NCI-H1694 (cell line): ENCODE data around the gene IGFL3.
"Not testable (repeated sequence)": the region's sequence is repeated elsewhere in the genome, so short reads cannot be mapped to it uniquely, and the experiment has no call there.

Experiments
- DNase-seq: peaks from one replicate; lab custom pipeline; 2025; lab: John Stamatoyannopoulos, UW

Gene IGFL3

DNA sequence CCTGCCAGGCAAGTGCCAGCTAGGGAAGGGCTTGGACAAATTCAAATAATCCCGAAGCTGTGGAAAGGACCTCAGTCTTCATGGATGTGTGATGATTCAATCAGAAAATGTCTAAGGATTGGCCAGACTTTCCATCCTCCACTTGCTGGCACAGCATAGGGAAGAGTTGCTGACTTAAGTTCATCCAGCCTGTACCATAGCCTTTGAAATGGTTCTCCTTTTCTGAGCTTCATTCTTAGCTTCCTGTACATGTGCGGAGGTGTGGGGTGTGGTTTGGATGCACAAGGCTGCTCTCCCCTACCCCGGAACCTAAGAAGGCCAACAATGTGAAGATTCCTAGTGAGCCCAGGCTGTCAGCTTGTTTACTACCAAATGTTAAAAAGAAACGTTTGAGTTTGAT is 959 bp upstream of the IGFL3 start:
- no peak for DNase-seq

DNA sequence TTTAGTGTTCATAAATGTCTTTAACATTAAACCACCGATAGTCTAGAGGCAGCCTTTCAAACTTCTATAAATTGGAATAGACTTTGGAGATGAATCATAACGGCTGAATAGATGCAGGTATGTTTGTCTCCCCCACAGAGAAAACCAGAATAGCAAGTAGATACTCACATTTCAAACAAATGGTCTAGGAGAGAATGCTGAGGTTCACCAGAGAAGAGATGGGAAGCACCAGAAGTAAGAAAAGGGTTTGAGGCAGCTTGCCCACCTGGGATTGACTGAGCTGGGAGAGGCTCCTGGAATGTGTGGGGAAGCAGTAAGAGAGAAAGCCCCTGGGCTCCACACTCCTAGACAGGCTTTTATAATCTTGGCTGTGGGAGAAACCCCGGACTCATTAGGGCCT is 6.4 kb downstream of the IGFL3 start:
- DNase-seq = no peak

DNA sequence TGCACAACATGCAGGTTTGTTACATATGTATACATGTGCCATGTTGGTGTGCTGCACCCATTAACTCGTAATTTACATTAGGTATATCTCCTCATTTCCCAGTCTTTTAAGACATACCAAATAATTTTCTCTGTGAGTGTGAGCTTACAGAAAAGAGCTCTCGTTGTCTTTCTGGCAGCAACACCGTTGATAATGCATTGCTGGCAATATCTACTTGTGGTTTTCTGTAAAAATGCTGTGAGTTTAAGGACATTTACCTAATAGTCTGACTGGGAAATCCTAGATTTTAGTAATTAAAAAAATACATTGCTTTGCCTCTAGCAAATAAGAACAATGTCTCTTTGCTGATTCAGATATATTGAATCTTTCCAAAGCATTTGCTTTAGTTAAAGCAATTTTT is 8.4 kb downstream of the IGFL3 start:
- no peak for DNase-seq

DNA sequence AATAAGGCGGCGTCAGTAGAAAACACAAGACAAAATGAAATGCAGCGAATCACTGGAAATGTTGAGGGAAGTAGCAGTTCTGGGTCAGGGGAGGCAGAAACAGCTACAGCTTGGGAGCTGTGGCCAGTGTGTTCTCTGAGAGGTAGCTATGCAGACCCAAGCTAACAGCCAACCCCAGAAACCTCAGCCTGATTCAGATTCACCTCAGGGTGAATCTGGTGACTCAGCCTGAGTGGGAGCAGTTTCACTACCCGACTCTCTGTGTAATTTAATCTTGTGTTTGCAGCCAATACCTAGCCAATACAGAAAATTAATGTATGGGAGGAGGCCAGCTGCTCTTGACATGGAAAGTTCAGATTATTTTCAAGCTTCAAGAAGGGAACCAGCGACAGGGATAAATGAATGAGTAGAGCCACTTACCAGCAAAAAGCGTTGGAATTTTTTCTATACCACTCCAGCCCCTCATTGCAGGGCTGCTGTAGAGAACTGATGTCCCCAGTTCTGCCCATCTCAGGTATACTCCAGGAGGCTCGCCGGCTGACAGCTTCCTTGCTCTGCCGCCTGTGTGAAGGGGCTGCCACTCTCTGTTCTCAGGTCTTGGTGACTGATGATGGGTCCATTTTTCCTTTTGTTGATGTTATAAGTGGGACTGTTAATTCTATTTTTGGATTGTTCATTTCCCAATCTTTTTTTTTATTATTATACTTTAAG is 8.9 kb downstream of the IGFL3 start:
- no peak for DNase-seq

DNA sequence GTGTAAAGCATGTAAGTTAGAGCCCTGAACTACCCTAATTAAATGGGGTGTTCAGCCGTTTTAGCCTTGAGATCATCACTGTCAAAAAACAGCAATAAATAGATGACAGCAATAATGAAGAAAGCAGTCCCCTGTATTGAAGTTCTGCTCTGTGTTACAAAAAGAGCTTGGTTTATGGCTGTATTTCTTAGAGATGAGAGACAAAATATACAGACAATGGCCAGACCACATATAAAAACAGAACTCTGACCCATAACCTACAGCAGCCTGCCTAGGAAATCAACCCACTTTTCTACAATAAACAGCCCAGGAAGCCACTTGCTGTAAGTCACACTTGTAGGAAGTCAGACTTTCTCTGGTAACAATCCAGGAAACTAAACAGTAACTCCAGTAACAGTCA is 10.8 kb downstream of the IGFL3 start:
- no peak for DNase-seq

DNA sequence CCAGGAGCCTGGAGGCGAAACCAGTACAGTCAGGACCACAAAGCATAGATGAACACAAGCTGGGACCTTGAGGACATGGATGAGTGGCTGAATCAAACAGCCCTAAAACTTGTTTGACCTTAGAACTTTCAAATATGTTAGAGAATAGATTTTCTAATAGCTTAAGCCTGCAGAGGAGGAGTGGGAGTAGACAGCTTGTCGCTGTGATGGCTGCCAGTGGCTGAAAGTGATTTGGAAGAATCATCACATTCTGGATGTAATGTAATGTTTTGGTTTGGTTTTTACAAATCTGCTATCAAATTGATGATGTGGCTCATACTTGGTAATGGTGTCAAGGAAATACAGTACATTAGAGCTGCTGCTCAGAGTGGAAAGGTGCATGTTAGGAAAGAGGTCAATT is 12.0 kb downstream of the IGFL3 start:
- no peak for DNase-seq

DNA sequence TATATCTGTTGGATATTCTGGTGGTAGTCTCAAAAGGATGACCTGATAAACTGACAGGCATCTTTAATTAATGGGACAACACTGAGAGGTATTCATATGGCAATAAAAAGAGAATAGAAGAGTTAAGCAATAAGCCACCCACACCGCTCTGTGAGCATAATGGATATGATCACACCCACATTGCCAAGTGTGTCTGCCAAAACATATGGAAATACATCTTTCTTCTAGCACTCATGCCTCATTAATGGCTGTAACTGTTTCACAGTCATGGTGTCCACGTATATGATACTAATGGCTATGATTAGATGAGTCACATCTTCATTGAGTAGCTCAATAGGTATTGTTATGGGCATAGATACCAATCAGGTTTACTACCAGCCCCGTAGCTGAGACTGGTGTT is 13.1 kb downstream of the IGFL3 start:
- no peak for DNase-seq

DNA sequence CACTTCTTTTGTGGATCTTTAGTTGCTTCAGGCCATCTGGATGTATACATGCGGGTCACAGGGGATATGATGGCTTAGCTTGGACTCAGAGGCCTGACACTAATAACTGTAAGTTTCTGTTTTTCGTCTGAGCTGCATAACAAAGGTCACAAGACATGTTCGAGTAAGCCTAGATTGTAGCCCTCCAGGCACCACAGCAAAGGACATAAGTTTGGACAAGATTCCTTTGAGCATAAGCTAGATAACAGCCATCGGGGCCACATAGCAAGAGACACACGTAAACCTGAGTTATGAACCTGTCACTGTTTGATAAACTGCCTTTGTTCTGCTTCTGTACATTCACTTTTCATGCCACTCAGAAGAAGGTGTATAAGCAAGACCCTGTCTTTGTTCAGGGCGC is 14.6 kb downstream of the IGFL3 start:
- no peak for DNase-seq

DNA sequence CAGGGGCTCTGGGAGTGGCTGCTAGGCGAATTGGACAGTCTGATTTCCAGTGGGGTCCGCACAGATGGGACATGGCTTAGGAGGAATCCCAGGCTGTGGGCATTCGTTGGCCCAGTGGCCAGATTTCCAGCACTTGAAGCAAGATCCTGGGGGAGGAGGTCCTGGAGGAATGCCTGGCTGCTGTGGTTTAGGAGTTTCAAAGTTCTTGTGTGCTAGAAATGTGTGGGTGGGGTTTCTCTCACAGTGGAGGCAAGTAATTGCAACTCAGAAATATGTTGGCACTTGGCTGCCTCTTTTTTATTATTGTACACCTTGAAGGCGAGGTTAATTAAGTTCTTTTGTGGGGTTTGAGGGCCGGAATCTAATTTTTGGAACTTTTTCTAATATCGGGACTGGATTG is 17.1 kb downstream of the IGFL3 start:
- no peak for DNase-seq

DNA sequence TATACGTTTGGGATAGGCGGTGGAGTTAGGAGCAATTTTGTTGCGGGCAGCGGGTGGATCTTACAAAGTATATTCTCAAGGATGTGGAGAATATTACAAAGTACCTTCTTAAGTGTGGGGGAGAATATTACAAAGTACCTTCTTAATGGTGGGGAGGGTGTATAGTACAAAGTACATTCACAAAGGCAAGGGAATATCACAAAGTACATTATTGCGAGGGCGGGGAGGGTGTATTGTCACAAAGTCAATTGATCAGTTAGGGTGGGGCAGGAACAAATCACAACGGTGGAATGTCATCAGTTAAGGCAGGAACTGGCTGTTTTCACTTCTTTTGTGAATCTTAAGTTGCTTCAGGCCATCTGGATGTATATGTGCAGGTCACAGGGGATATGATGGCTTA is 22.2 kb downstream of the IGFL3 start:
- not testable (repeated sequence) for DNase-seq

DNA sequence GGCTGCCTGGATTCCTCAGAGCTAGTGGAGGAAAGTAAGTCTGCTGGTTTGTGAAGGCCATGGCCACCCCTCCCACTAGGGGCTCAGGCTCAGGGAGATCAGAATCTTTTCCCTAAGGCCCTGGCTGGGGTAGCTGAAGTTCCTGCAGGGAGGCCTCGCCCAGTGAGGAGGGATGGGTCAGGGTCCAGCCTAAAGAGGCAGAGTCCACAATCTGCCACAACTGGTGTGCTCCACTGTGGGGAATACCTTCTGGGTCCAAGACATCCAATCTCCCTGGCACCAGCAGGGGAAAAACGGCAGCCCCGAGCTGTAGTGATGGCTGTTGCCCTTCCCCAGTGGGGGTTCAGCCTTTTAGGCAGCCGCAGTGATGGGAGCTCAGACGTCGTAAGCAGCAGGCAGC is 23.2 kb downstream of the IGFL3 start:
- no peak for DNase-seq

DNA sequence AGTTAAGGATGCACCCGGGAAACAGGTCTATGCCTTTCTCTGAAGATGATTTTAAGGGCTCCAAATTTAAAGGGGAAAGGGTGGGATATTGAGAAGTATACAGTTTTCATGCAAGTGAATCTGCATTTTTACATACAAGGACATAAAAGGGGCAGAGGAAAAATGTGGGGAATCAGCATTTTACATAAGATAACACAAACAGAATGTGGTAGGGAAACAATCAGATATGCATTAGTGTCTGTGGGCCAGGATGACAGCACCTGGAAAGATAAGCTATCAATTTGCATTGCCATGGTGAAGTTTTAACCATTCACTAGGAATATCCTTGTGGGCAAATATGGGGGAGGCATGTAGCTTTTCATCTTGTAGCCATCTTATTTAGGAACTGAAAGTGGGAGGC is 24.1 kb downstream of the IGFL3 start:
- no peak for DNase-seq

DNA sequence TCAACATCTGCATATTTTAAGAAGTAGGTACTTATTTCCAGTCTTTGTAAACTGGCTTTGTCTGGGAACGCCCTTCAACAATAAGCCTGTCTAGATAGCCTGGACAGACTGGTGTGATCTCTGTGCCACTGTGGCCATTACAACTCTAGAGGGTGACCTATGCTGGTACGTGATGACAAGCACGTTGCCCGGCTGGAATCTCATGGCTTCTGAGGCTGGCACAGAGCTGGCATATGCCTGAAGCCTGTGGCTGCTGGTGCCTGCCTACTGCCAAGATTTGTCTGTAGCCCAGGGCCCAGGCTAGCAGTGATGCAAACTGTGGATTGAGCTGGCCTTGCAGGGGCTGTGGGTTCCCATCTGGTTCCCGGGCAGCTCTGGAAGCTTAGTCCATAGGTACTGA is 34.0 kb downstream of the IGFL3 start:
- DNase-seq = no peak

DNA sequence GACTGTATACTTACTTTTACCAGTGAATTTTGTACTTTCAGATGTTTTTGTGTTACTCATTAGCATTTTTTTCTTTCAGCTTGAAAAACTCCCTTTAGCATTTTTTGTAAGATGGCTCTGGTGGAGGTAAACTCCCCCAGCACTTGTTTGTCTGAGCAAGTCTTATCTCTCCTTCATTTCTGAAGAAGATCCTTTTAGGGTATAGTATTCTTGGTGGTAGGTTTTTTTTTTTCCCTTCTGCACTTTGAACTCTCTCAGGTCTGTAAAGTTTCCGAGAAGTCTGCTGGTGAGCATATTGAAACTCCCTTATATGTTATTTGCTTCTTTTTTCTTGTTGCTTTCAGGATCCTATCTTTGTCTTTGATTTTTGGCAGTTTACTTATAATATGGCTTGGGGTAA is 35.1 kb downstream of the IGFL3 start:
- no peak for DNase-seq

DNA sequence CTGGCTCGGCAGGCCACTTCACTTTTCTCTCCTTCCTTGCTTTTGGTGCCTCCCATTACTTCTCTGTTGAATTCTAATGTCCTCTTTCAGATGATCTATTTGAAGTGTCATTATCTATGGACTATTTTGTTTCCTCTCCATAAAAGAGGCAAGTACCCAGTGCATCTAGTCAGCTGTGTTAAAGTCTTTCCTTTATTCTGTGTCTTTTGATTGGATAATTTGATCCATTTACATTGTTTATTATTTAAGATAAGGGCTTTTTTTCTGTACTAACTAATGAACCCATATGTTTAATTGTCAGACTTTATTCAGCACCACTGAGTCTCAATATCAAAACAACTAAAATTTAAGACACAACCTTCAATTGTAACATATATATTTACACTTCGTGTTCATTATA is 36.4 kb downstream of the IGFL3 start:
- no peak for DNase-seq

DNA sequence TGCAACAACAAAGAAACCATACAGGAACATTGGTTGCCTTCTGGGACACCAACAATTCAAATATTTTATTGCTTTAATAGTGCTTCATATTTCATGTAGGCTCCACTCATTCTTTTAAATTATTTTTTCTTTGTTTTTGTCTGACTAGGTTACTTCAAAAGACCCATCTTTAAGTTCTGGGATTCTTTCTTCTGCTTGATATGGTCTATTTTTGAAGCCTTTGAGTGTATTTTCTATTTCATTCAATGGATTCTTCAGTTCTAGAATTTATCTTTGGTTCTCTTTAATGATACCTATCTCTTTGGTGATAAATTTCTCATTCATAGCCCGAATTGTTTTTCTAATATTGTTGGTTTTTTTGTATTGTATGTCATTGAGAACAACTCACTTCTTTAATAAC is 38.6 kb downstream of the IGFL3 start:
- DNase-seq = no peak

DNA sequence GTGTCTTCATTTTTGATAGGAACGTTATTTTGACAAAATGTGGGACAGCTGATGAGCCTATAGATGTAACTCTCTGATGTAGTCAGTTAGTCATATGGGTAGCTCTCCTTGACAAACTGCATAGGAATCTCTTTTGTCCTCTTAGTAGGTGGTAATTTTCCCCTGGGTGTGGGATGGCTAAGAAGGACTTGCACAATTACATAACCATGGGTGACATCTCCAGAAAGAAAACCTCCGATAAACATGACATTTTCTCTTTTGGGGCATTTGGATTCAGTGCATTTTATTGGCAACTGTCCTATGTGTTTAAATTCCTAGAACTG is 41.8 kb downstream of the IGFL3 start:
- DNase-seq = no peak

DNA sequence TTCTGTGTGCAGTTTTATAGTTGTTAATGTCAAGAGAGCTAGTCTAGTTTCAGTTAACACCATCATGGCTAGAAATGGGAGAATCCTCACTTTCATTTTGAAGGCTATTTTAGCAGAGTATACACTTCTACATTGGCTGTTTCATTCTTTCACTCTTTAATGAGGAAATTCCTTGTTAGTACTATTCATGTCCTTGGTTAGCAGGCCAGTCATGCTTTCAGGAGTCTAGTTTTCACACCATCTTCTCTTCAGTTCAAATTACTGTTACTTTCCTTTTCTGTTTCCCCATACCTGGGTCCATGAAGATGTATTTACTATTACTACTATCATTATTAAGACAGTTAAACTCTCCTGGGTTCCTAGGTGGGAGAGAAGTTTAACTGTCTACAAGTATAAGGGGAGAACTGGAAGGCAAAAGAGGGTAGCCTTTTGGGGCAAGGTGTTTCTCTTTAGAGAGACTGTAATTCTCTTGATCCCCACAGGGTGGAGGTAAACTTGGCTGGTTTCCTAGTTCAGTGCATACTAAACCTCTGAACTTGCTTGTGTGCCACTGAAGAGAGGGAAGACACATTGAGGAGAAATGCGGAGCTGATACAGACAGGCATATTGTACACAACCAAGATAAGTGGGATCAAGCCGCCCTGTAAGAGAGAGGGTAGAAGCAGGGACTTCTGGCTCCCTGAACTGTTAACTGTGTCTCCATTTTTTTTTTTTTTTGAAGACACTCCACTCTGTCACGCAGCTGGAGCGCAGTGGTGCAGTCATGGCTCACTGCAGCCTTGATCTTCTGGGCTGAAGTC is 42.4 kb downstream of the IGFL3 start:
- DNase-seq = peak; percentile 52

DNA sequence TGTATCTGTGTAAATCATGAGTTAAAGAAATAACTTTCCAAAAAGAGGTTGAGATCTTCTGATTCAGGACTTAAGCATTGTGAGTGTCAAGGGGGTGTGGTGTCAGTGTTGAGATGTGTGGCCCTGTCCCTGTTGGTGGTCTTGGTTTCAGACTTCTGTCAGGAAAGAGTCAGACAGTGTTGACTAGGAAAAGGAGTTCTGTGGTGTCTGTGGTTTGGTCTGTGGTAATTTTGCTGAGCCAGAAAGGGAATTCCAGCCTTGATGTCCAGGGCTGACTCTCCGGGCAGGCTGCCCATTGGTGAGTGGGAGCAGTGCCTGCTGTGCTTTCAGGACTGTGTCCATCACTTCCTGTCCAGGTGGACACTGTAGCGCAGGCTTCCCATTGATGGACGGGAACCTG is 43.9 kb downstream of the IGFL3 start:
- DNase-seq = no peak

DNA sequence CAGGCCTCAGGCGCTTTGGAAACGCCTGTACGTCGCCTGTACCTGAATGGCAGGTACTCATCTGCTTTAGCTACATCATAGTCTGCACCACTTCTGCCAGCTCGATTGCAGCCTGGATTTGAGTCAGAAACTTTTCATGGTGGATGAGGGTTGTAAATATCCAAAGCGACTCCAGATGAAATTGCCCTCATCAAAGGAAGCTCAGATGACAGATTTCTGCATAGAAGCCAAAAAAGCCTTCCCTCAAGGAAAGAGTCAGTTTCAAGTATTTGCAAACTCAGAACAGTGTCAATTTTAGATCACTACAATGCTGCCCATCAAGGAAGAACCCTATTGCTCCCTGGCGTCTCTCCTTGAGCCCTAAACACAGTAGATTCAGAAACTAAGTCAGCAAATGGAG is 44.9 kb downstream of the IGFL3 start:
- DNase-seq = no peak

DNA sequence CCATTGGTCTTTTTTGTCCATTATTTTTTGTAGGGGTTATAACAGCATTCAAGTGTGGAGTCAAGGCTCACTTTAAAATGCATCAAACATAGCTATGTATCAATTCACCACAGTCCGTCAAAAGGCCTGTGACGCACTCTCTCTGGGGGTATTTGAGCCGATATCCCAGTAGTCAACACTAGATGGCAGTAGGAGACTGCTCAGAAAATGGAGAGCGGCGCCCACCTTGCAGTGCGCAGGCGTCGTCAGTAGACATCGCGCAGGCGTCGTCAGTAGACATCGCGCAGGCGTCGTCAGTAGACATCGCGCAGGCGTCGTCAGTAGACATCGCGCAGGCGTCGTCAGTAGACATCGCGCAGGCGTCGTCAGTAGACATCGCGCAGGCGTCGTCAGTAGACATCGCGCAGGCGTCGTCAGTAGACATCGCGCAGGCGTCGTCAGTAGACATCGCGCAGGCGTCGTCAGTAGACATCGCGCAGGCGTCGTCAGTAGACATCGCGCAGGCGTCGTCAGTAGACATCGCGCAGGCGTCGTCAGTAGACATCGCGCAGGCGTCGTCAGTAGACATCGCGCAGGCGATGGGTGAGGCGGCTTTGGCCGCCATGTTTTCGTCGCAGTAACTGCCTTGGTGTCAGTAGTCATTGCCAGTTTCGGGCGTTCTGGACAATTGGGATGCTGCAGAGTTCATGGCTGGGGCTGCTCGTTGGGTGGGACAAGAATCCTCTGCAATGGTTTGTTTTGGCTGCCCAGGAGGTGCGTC is 45.7 kb downstream of the IGFL3 start:
- DNase-seq = peak; percentile 30

DNA sequence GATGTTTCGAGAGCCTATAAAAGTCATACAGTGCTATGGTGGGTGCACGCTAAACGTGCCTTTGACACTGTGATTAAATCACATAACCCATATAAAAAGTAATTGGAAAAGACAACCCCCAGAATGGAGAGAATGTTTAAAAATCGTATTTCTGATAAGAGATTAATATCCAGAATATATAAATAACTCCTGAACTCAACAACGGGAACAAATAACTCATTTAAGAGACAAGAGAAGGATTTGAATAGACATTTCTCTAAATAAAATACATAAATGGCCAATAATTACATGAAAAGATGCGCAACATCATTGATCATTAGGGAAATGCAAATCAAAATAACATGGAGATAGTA is 46.7 kb downstream of the IGFL3 start:
- DNase-seq = no peak
